ENCODE measurements around the gene PSENEN. TPM values are rescaled to one million over a fixed set of nuclear protein-coding genes. Genes with fewer than 3 reads are reported as not detected.

The PSENEN gene
- polyA plus RNA-seq, 2 donors = 62.5 to 128 TPM

- Histone ChIP-seq H3K9me3 (ENCODE audit: control insufficient read depth in 2 of 2, insufficient read depth in 1 of 2, low read depth in 1 of 2, low read length in 1 of 2) (no peaks in the 10 kb centered on the region), H3K27ac (ENCODE audit: low read depth in 2 of 2, low read length in 1 of 2) (peak overlapping the region; percentile 79 to 89), H3K36me3 (ENCODE audit: control insufficient read depth in 2 of 2, insufficient read depth in 2 of 2, low read length in 1 of 2) (peaks cover 21 to 27% of the 10 kb centered on the region in 2 donors), H3K4me3 (ENCODE audit: low read depth in 1 of 2, low read length in 2 of 2) (peak overlapping the region; percentile 60 to 75), H3K4me1 (ENCODE audit: control insufficient read depth in 2 of 2, insufficient read depth in 2 of 2, low read length in 1 of 2) (peaks cover 3 to 4% of the 10 kb centered on the region in 2 donors), H3K27me3 (ENCODE audit: control insufficient read depth in 1 of 2, insufficient read depth in 2 of 2, low read length in 2 of 2) (no peaks in the 10 kb centered on the region)
- 3 to 4% methylated on average over 16 of the region's 16 CpGs for whole genome bisulfite sequencing, 2 donors
These were observed 5.4 kb upstream of the PSENEN start for GRCh38 chr19:35740108-35740422.

GRCh38 chr19:35740423-35741202 is 4.8 kb upstream of the PSENEN start:
- WGBS, 2 donors = 1% methylated on average over 59 to 63 of the region's 63 CpGs
- Histone ChIP-seq H3K4me3 (ENCODE audit: low read depth in 1 of 2, low read length in 2 of 2) (peak overlapping the region; percentile 60 to 75), H3K36me3 (ENCODE audit: control insufficient read depth in 2 of 2, insufficient read depth in 2 of 2, low read length in 1 of 2) (peaks cover 21% of the 10 kb centered on the region in 2 donors), H3K9me3 (ENCODE audit: control insufficient read depth in 2 of 2, insufficient read depth in 1 of 2, low read depth in 1 of 2, low read length in 1 of 2) (no peaks in the 10 kb centered on the region), H3K4me1 (ENCODE audit: control insufficient read depth in 2 of 2, insufficient read depth in 2 of 2, low read length in 1 of 2) (peaks cover 3 to 4% of the 10 kb centered on the region in 2 donors), H3K27me3 (ENCODE audit: control insufficient read depth in 1 of 2, insufficient read depth in 2 of 2, low read length in 2 of 2) (no peaks in the 10 kb centered on the region), H3K27ac (ENCODE audit: low read depth in 2 of 2, low read length in 1 of 2) (peak overlapping the region; percentile 82 to 91)

- Histone ChIP-seq H3K9me3 (ENCODE audit: control insufficient read depth in 2 of 2, insufficient read depth in 1 of 2, low read depth in 1 of 2, low read length in 1 of 2) (no peaks in the 10 kb centered on the region), H3K4me3 (ENCODE audit: low read depth in 1 of 2, low read length in 2 of 2) (peak overlapping the region; percentile 60 to 75), H3K27me3 (ENCODE audit: control insufficient read depth in 1 of 2, insufficient read depth in 2 of 2, low read length in 2 of 2) (no peaks in the 10 kb centered on the region), H3K36me3 (ENCODE audit: control insufficient read depth in 2 of 2, insufficient read depth in 2 of 2, low read length in 1 of 2) (peaks cover 20 to 21% of the 10 kb centered on the region in 2 donors), H3K4me1 (ENCODE audit: control insufficient read depth in 2 of 2, insufficient read depth in 2 of 2, low read length in 1 of 2) (peaks cover 3 to 4% of the 10 kb centered on the region in 2 donors), H3K27ac (ENCODE audit: low read depth in 2 of 2, low read length in 1 of 2) (peak overlapping the region; percentile 82 to 91)
- WGBS, 2 donors = 4% methylated on average over 12 of the region's 12 CpGs
These were observed 4.3 kb upstream of the PSENEN start for GRCh38 chr19:35741203-35741515.

GRCh38 chr19:35742121-35742724 is 3.2 kb upstream of the PSENEN start, which contains the start of gene IGFLR1:
Gene IGFLR1 (minus strand): TSS chr19:35742452. CDS start chr19:35741180, 1,272 bp downstream.
- Histone ChIP-seq H3K27ac (ENCODE audit: low read depth in 2 of 2, low read length in 1 of 2) (peak within 1 kb of the TSS; percentile 28 to 79), H3K9me3 (ENCODE audit: control insufficient read depth in 2 of 2, insufficient read depth in 1 of 2, low read depth in 1 of 2, low read length in 1 of 2) (no peaks in the 10 kb centered on the region), H3K36me3 (ENCODE audit: control insufficient read depth in 2 of 2, insufficient read depth in 2 of 2, low read length in 1 of 2) (peaks cover 12 to 17% of the 10 kb centered on the region in 2 donors), H3K27me3 (ENCODE audit: control insufficient read depth in 1 of 2, insufficient read depth in 2 of 2, low read length in 2 of 2) (no peaks in the 10 kb centered on the region), H3K4me1 (ENCODE audit: control insufficient read depth in 2 of 2, insufficient read depth in 2 of 2, low read length in 1 of 2) (peaks cover 3 to 4% of the 10 kb centered on the region in 2 donors), H3K4me3 (ENCODE audit: low read depth in 1 of 2, low read length in 2 of 2) (no peak within 1 kb of the TSS)
- 63 to 77% methylated on average over 9 of the region's 9 CpGs for WGBS, 2 donors

GRCh38 chr19:35743640-35744429 is 1.6 kb upstream of the PSENEN start:
- 86 to 88% methylated on average over 19 of the region's 19 CpGs for WGBS, 2 donors
- Histone ChIP-seq H3K9me3 (ENCODE audit: control insufficient read depth in 2 of 2, insufficient read depth in 1 of 2, low read depth in 1 of 2, low read length in 1 of 2) (no peaks in the 10 kb centered on the region), H3K4me1 (ENCODE audit: control insufficient read depth in 2 of 2, insufficient read depth in 2 of 2, low read length in 1 of 2) (peaks cover 3 to 4% of the 10 kb centered on the region in 2 donors), H3K36me3 (ENCODE audit: control insufficient read depth in 2 of 2, insufficient read depth in 2 of 2, low read length in 1 of 2) (peaks cover 0 to 3% of the 10 kb centered on the region in 2 donors), H3K27ac (ENCODE audit: low read depth in 2 of 2, low read length in 1 of 2) (peak overlapping the region in 1 of 2 donors; percentile 100), H3K4me3 (ENCODE audit: low read depth in 1 of 2, low read length in 2 of 2) (peak overlapping the region in 1 of 2 donors; percentile 61), H3K27me3 (ENCODE audit: control insufficient read depth in 1 of 2, insufficient read depth in 2 of 2, low read length in 2 of 2) (no peaks in the 10 kb centered on the region)

- Histone ChIP-seq H3K27me3 (ENCODE audit: control insufficient read depth in 1 of 2, insufficient read depth in 2 of 2, low read length in 2 of 2) (no peaks in the 10 kb centered on the region), H3K36me3 (ENCODE audit: control insufficient read depth in 2 of 2, insufficient read depth in 2 of 2, low read length in 1 of 2) (peaks cover 0 to 3% of the 10 kb centered on the region in 2 donors), H3K4me3 (ENCODE audit: low read depth in 1 of 2, low read length in 2 of 2) (peak overlapping the region; percentile 61 to 96), H3K9me3 (ENCODE audit: control insufficient read depth in 2 of 2, insufficient read depth in 1 of 2, low read depth in 1 of 2, low read length in 1 of 2) (no peaks in the 10 kb centered on the region), H3K4me1 (ENCODE audit: control insufficient read depth in 2 of 2, insufficient read depth in 2 of 2, low read length in 1 of 2) (peaks cover 3 to 7% of the 10 kb centered on the region in 2 donors), H3K27ac (ENCODE audit: low read depth in 2 of 2, low read length in 1 of 2) (peak overlapping the region; percentile 100)
- 7 to 8% methylated on average over 36 to 41 of the region's 41 CpGs for WGBS, 2 donors
These were observed 772 bp upstream of the PSENEN start for GRCh38 chr19:35744430-35745327.

GRCh38 chr19:35746087-35746462 is 624 bp downstream of the PSENEN start:
- Histone ChIP-seq H3K9me3 (ENCODE audit: control insufficient read depth in 2 of 2, insufficient read depth in 1 of 2, low read depth in 1 of 2, low read length in 1 of 2) (no peaks in the 10 kb centered on the region), H3K36me3 (ENCODE audit: control insufficient read depth in 2 of 2, insufficient read depth in 2 of 2, low read length in 1 of 2) (peaks cover 0 to 3% of the 10 kb centered on the region in 2 donors), H3K27me3 (ENCODE audit: control insufficient read depth in 1 of 2, insufficient read depth in 2 of 2, low read length in 2 of 2) (no peaks in the 10 kb centered on the region), H3K4me3 (ENCODE audit: low read depth in 1 of 2, low read length in 2 of 2) (peak overlapping the region; percentile 60 to 96), H3K27ac (ENCODE audit: low read depth in 2 of 2, low read length in 1 of 2) (peak overlapping the region; percentile 75 to 85), H3K4me1 (ENCODE audit: control insufficient read depth in 2 of 2, insufficient read depth in 2 of 2, low read length in 1 of 2) (peaks cover 3 to 4% of the 10 kb centered on the region in 2 donors)
- 0 to 9% methylated on average over 4 of the region's 4 CpGs for WGBS, 2 donors

GRCh38 chr19:35746531-35746930 is 1.1 kb downstream of the PSENEN start:
- Histone ChIP-seq H3K4me1 (ENCODE audit: control insufficient read depth in 2 of 2, insufficient read depth in 2 of 2, low read length in 1 of 2) (peaks cover 3 to 4% of the 10 kb centered on the region in 2 donors), H3K4me3 (ENCODE audit: low read depth in 1 of 2, low read length in 2 of 2) (peak overlapping the region in 1 of 2 donors; percentile 96), H3K36me3 (ENCODE audit: control insufficient read depth in 2 of 2, insufficient read depth in 2 of 2, low read length in 1 of 2) (peaks cover 0 to 3% of the 10 kb centered on the region in 2 donors), H3K27me3 (ENCODE audit: control insufficient read depth in 1 of 2, insufficient read depth in 2 of 2, low read length in 2 of 2) (no peaks in the 10 kb centered on the region), H3K9me3 (ENCODE audit: control insufficient read depth in 2 of 2, insufficient read depth in 1 of 2, low read depth in 1 of 2, low read length in 1 of 2) (no peaks in the 10 kb centered on the region), H3K27ac (ENCODE audit: low read depth in 2 of 2, low read length in 1 of 2) (peak overlapping the region in 1 of 2 donors; percentile 56)
- 87% methylated on average over 5 of the region's 5 CpGs for WGBS, 2 donors
